Measurements from ENCODE around the gene ATG9A.
A peak's percentile ranks its signal among the peaks of the same experiment; 100 is the strongest.

ATG9A gene

DNA sequence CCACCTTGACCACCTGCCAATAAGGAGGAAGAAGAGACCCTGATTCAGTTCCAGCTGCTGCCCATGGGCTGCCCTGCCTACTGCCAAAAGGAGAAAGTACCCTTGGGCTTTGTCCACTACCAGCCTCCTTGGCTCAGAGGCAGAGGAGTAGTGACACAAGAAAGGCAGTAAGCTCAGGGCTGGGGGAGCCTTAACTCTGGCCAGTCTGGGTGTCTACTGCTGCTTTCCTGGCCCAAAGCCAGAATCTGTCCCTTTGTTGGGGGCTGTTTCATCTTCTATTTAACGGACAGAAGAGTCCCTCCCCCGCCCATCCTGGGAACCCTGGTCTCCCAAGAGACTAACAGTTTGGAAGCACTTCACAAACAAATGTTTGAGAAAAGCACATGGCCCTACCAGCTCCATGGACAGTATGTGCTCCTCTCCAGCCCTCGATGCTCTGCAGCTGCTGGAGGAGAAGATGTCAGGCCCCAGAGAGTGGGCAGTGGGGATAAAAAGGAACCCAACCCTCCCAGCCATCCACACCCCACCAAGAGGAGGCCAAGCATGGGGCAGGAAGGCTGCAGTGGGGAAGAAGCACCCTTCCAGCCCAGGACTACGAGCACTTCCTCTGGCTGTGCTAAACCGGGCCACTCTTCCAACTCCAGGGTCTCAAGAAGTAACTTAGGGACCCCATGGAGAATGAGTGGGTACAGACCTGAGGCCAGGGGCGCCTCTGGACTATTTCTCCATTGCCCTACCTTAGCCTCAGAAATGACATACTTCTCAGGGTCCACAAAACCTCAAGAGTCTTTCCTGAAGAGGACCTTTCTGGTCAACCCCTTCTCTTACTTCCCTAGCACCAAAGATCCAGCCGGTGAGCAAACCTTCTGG is 1.2 kb downstream of the ATG9A start:
- Histone ChIP-seq H3K36me3 (ENCODE audit: control insufficient read depth, insufficient read depth, low read length) (no peaks in the 10 kb centered on the region), H3K9ac (peak overlapping the region; percentile 62), H3K27ac (peak overlapping the region; percentile 77), H2AFZ (peak overlapping the region; percentile 94), H3K4me1 (peaks cover 7% of the 10 kb centered on the region), H3K4me3 (ENCODE audit: low read depth, low read length) (peak overlapping the region; percentile 99), H3K4me2 (ENCODE audit: low read length) (peak overlapping the region; percentile 99), H3K27me3 (ENCODE audit: control insufficient read depth, insufficient read depth, low read length) (no peaks in the 10 kb centered on the region), H3K79me2 (peaks cover 22% of the 10 kb centered on the region), H3K9me3 (ENCODE audit: control insufficient read depth, low read length) (no peaks in the 10 kb centered on the region)
- TF ChIP-seq, protein P1, sequence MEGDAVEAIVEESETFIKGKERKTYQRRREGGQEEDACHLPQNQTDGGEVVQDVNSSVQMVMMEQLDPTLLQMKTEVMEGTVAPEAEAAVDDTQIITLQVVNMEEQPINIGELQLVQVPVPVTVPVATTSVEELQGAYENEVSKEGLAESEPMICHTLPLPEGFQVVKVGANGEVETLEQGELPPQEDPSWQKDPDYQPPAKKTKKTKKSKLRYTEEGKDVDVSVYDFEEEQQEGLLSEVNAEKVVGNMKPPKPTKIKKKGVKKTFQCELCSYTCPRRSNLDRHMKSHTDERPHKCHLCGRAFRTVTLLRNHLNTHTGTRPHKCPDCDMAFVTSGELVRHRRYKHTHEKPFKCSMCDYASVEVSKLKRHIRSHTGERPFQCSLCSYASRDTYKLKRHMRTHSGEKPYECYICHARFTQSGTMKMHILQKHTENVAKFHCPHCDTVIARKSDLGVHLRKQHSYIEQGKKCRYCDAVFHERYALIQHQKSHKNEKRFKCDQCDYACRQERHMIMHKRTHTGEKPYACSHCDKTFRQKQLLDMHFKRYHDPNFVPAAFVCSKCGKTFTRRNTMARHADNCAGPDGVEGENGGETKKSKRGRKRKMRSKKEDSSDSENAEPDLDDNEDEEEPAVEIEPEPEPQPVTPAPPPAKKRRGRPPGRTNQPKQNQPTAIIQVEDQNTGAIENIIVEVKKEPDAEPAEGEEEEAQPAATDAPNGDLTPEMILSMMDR (IDR thresholded peaks at IDR 0.05) = no peak

DNA sequence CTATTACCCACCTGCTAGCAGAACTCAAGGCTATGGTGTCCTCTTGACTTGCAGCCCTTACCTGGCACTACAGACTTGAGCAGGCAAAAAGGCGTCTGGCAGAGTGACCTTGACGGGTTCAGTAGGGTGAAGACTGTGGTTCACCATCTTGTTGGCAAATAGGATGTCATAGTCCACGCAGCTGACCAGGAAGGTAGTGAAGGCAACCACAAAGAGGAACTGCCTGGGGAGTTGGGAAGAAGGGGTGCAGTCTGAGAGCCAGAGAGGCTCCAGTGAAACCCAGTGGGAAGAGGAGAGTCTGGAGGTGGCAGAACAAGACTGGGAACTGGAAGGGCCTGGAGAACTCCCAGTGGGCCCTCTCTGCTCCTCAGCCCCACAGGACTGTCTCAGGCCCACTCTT is 4.1 kb downstream of the ATG9A start:
- Histone ChIP-seq H3K27ac (no peak overlapping the region), H3K4me2 (ENCODE audit: low read length) (no peak overlapping the region), H3K4me1 (peaks cover under 1% of the 10 kb centered on the region), H3K27me3 (ENCODE audit: control insufficient read depth, insufficient read depth, low read length) (no peaks in the 10 kb centered on the region), H2AFZ (no peak overlapping the region), H3K36me3 (ENCODE audit: control insufficient read depth, insufficient read depth, low read length) (no peaks in the 10 kb centered on the region), H3K9me3 (ENCODE audit: control insufficient read depth, low read length) (no peaks in the 10 kb centered on the region), H3K4me3 (ENCODE audit: low read depth, low read length) (no peak overlapping the region), H3K79me2 (peaks cover 13% of the 10 kb centered on the region), H3K9ac (no peak overlapping the region)
- TF ChIP-seq, protein P1 (IDR thresholded peaks at IDR 0.05) = no peak

DNA sequence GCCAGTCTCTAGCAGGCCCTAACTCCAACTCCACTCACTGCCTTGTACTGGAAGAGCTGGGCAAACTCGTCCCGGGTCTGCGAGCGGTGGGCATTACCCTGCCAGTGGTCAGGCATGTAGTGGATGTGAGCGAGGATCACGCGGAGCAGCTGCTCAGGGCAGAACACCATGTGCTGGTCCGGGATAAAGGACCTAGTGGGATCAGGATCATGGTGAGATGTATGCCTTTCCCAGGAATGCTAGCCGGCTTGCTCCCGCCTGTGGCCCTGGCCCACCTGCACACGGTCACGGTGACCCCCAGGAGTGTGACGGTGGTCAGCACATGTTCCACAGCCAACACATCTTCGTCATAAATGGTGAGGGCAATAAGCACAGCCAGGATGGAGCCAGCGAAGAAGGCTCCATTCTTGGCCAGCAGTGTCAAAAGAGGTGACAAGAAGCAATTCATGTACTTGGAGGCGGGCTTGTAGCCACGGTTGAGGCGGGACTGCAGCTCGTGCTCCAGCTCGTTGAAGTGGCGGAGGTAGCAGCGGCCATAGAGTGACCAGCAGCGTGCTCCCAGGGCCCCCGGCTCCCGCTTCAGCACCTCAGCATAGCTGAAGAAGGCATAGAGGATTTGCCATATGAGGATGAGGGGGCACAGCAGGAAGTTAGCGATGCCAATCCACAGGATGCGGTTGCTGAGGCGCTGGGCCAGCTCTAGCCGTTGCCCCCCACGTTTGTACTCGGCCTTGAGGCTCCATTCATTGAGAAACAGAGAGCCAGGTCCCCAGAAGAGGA is 5.4 kb downstream of the ATG9A start:
- no peak overlapping the region for H3K4me3 ChIP-seq (ENCODE audit: low read depth, low read length)
- H3K27ac ChIP-seq = no peak overlapping the region
- no peaks in the 10 kb centered on the region for H3K27me3 ChIP-seq (ENCODE audit: control insufficient read depth, insufficient read depth, low read length)
- H3K9me3 ChIP-seq (ENCODE audit: control insufficient read depth, low read length) = no peaks in the 10 kb centered on the region
- no peak overlapping the region for H3K9ac ChIP-seq
- H3K79me2 ChIP-seq = peaks cover 13% of the 10 kb centered on the region
- no peak overlapping the region for H2AFZ ChIP-seq
- no peak overlapping the region for H3K4me2 ChIP-seq (ENCODE audit: low read length)
- TF ChIP-seq, protein P1 (IDR thresholded peaks at IDR 0.05) = no peak
- peaks cover 8% of the 10 kb centered on the region for H3K4me1 ChIP-seq
- H3K36me3 ChIP-seq (ENCODE audit: control insufficient read depth, insufficient read depth, low read length) = no peaks in the 10 kb centered on the region

DNA sequence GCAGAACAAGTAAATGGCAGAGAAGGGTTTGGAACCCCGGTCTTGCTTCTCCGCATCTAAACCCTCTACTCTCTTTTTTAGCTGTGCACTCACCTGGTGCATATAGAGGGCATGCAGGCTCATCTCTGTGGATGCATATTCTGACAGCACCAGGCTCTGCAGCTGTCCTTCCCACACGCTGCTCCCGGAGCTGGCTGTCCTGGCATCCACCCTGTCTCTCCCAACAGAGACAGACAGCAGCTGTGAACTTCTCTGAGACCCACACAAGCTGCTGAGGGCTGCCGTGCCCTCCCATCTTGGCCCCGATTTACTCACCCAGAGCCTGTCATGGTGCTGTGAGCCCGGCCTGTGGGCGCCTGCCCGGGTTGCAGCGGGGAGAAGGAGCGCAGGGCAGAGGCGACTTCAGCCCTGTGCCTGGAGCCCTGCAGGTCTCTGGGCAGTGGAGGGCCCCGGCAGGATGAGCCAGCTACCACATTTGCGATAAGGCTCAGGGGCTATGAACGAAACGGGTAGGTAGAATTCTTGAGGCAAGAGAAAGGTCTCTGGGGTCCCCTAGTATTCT is 7.4 kb downstream of the ATG9A start:
- Histone ChIP-seq H3K4me3 (ENCODE audit: low read depth, low read length) (no peak overlapping the region), H3K4me2 (ENCODE audit: low read length) (no peak overlapping the region), H3K36me3 (ENCODE audit: control insufficient read depth, insufficient read depth, low read length) (no peaks in the 10 kb centered on the region), H3K9ac (no peak overlapping the region), H3K79me2 (no peaks in the 10 kb centered on the region), H2AFZ (no peak overlapping the region), H3K27me3 (ENCODE audit: control insufficient read depth, insufficient read depth, low read length) (no peaks in the 10 kb centered on the region), H3K9me3 (ENCODE audit: control insufficient read depth, low read length) (no peaks in the 10 kb centered on the region), H3K4me1 (peaks cover 12% of the 10 kb centered on the region), H3K27ac (no peak overlapping the region)
- TF ChIP-seq, protein P1 (IDR thresholded peaks at IDR 0.05) = no peak
